Ascending aorta (tissue), 2 donors: ENCODE results near the gene PVR. TPM values are rescaled to one million over a fixed set of nuclear protein-coding genes. Genes with fewer than 3 reads are reported as not detected.
"Not testable (repeated sequence)": the region's sequence is repeated elsewhere in the genome, so short reads cannot be mapped to it uniquely, and the experiment has no call there.

ENCODE experiments used
- DNase-seq, 2 donors: peaks; one replicate each; pipeline ENCODE4 v3.0.0-alpha.2; 2019; ENCODE audit warnings: low spot score in 2 of 2
- H3K27ac ChIP-seq, 2 donors: fragments of 200-600 bp; sonication (generic); one replicate each; pipeline ENCODE4 v1.5.1; 2016 to 2017; ENCODE audit warnings: mild to moderate bottlenecking in 1 of 2
- H3K27me3 ChIP-seq: fragments of 200-600 bp; sonication (generic); one replicate; pipeline ENCODE4 v1.5.1; 2017
- H3K36me3 ChIP-seq, 2 donors: fragments of 200-600 bp; sonication (generic); one replicate each; pipeline ENCODE4 v1.5.1; 2016
- H3K4me1 ChIP-seq, 2 donors: fragments of 200-600 bp; sonication (generic); one replicate each; pipeline ENCODE4 v1.5.1; 2016 to 2017; ENCODE audit warnings: mild to moderate bottlenecking in 1 of 2
- H3K4me3 ChIP-seq, 2 donors: fragments of 200-600 bp; sonication (generic); one replicate each; pipeline ENCODE4 v1.5.1; 2016 to 2017; ENCODE audit warnings: mild to moderate bottlenecking in 1 of 2
- H3K9me3 ChIP-seq, 2 donors: fragments of 200-600 bp; sonication (generic); one replicate each; pipeline ENCODE4 v1.5.1; 2016
- intact Hi-C: fragments of 100-400 bp; cut with DNase I; formaldehyde crosslinking; loops from one replicate; pipeline ENCODE4 v1.15.1; 2023
- total RNA-seq: library from RNA; depleted of rRNA; stranded (reverse); fragments of >200 nt; gene quantifications from one replicate; pipeline ENCODE4 v1.1.0, GENCODE V29; 2016
- TF ChIP-seq, protein P1 (sequence below), 3 experiments: fragments of 200-600 bp in 2 of 3; fragments of 450-650 bp in 1 of 3; sonication (generic) in 2 of 3; IDR thresholded peaks; one replicate each; pipeline ENCODE4 v1.5.1; 2016 to 2019; ENCODE audit warnings: antibody characterized with exemption in 3 of 3, mild to moderate bottlenecking in 1 of 3, moderate library complexity in 1 of 3

Gene PVR
- total RNA-seq, 1 donor from 2014 or later, result 61.4 TPM

DNA sequence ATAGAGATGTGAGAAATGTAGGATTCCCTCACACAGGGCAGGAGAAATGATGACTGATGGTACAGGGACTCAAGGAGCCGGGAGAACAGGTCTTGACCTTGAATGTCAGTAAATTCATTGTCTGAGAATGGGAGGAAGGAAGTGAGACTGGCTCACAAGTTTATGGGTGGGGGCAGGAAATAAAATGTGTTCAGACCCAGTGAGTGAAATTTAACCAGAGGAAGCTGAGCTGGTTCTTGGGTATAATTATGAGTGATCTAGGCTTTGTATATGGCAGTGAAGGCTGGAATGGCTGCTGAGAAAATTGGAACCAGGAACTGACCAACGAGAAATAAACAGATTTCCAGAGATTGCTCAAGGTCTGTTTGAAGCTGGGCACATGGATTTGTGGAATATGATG lies 36.7 kb upstream of the PVR start:
- no peak overlapping the region for H3K27ac ChIP-seq

DNA sequence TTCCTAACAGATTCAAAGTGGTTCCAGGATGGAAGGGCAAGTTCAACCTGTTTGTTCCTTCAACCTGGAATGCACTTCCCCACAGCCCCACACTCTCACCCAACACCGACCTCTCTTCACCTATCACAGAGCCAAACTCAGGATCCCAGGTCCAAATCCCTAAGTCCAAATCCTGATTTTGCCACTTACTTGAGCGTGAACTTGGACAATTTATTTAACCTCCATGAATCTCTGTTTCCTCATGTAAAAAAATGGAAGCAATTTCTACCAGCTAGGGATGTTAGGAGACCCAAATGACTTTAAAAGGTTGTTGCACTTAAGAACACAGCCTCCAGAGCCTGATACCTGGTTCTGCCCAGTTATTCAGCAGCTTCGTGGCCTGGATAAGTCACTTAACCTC lies 35.8 kb upstream of the PVR start:
- TF ChIP-seq, protein P1, sequence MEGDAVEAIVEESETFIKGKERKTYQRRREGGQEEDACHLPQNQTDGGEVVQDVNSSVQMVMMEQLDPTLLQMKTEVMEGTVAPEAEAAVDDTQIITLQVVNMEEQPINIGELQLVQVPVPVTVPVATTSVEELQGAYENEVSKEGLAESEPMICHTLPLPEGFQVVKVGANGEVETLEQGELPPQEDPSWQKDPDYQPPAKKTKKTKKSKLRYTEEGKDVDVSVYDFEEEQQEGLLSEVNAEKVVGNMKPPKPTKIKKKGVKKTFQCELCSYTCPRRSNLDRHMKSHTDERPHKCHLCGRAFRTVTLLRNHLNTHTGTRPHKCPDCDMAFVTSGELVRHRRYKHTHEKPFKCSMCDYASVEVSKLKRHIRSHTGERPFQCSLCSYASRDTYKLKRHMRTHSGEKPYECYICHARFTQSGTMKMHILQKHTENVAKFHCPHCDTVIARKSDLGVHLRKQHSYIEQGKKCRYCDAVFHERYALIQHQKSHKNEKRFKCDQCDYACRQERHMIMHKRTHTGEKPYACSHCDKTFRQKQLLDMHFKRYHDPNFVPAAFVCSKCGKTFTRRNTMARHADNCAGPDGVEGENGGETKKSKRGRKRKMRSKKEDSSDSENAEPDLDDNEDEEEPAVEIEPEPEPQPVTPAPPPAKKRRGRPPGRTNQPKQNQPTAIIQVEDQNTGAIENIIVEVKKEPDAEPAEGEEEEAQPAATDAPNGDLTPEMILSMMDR (IDR thresholded peaks at IDR 0.05), result no peak
- no peak for DNase-seq
- Histone ChIP-seq H3K36me3 (no peaks in the 10 kb centered on the region), H3K4me1 (peaks cover 0 to 5% of the 10 kb centered on the region in 2 donors), H3K4me3 (no peak overlapping the region), H3K27ac (no peak overlapping the region), H3K27me3 (no peaks in the 10 kb centered on the region), H3K9me3 (no peaks in the 10 kb centered on the region)
- intact Hi-C loops, result no loop called here

More for the DNA sequence above, 36.7 kb upstream of the PVR start:
- TF ChIP-seq, protein P1 (IDR thresholded peaks at IDR 0.05), result no peak
- intact Hi-C loops, result no loop called here
- Histone ChIP-seq H3K36me3 (no peaks in the 10 kb centered on the region), H3K9me3 (no peaks in the 10 kb centered on the region), H3K4me1 (peaks cover 0 to 5% of the 10 kb centered on the region in 2 donors), H3K4me3 (no peak overlapping the region), H3K27me3 (no peaks in the 10 kb centered on the region)
- DNase-seq, result no peak

DNA sequence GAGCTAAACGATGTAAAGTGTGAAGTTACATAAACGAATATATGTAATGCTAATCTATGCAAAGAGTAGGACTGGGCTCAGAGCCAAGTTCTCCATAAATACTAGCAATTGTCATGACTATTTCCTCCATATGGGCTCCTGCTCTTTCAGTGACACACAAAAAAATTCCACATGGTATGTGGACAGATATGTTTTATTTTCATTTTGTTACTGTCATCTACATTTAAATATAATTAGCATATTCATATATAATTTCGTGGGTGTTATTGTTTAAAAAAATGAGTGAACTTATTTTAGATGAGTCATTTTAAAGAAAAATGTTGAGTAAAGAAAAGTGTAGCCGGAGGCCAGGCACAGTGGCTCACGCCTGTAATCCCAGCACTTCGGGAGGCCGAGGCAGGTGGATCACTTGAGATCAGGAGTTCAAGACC lies 35.3 kb upstream of the PVR start:
- Histone ChIP-seq H3K36me3 (no peaks in the 10 kb centered on the region), H3K27me3 (no peaks in the 10 kb centered on the region), H3K4me1 (peaks cover 0 to 4% of the 10 kb centered on the region in 2 donors), H3K4me3 (no peak overlapping the region), H3K27ac (no peak overlapping the region), H3K9me3 (no peaks in the 10 kb centered on the region)
- TF ChIP-seq, protein P1 (IDR thresholded peaks at IDR 0.05), result no peak
- DNase-seq, result no peak
- intact Hi-C loops, result no loop called here

DNA sequence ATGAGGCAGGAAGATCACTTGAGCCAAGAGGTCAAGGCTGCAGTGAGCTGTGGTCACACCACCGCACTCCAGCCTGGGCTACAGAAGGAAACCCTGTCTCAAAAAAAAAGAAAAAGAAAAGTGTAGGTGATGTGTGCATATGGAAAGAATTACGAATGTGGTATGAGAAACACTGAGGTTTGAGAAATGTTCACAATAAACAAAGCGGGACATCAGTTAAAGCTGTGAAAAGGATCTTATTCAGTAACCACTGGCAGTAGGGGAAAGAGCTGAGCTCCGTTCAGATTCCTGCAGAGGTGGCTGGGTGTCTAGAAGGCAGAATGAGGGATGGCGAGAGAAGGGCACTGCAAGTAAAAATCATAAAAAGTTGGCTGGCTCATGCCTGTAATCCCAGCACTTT lies 34.5 kb upstream of the PVR start:
- DNase-seq, result no peak
- Histone ChIP-seq H3K36me3 (no peaks in the 10 kb centered on the region), H3K4me1 (no peaks in the 10 kb centered on the region), H3K9me3 (no peaks in the 10 kb centered on the region), H3K27me3 (no peaks in the 10 kb centered on the region), H3K27ac (no peak overlapping the region), H3K4me3 (no peak overlapping the region)
- TF ChIP-seq, protein P1 (IDR thresholded peaks at IDR 0.05), result no peak
- intact Hi-C loops, result no loop called here

DNA sequence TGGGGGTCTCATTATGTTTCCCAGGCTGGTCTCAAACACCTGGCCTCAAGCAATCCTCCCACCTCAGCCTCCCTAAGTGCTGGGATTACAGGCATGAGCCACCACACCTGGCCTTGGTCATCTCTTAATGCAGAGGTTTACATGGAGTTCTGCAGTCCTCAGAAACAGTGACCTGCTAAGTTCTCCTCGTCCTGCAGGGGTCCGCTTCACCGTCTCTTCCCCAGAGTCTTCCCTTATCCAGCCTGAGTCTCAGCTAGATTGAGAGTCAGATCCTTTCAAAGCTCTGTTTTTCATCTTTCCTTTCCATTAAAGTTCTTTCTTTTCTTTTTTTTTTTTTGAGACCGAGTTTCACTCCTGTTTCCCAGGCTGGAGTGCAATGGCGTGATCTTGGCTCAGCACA lies 33.2 kb upstream of the PVR start:
- H3K4me3 ChIP-seq, H3K4me1 ChIP-seq, H3K27me3 ChIP-seq, DNase-seq, H3K9me3 ChIP-seq, H3K36me3 ChIP-seq, intact Hi-C loops, H3K27ac ChIP-seq: not testable (repeated sequence)

DNA sequence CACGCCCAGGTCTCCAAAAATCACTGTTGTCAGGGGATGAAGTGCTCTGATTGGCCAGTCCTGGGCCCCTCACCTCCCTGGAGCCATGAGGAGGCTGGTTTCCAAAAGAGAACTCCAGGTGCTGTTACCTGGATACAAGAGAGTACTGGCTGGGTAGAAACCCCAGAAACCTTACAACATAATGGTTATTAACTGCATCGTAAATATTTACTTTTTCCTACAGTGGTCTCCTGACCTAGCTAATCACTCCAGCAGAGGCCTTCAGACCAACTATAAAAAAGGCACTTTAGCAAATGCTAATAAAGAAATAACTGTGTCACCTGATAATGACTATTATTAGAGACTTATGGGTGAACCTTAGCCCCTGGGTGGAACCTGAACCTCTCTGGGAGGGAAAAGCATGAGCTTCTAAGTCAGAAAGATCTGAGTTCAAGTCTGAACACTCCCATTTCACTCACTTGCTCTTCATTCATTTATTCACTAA lies 31.9 kb upstream of the PVR start:
- H3K27ac ChIP-seq, result no peak overlapping the region
- no peak overlapping the region for H3K4me3 ChIP-seq
- no peaks in the 10 kb centered on the region for H3K27me3 ChIP-seq
- no peaks in the 10 kb centered on the region for H3K4me1 ChIP-seq
- DNase-seq, result no peak
- H3K36me3 ChIP-seq, result no peaks in the 10 kb centered on the region
- intact Hi-C loops, result no loop called here
- TF ChIP-seq, protein P1 (IDR thresholded peaks at IDR 0.05), result no peak
- H3K9me3 ChIP-seq, result no peaks in the 10 kb centered on the region
